Tibial nerve (tissue), 4 donors: ENCODE data around the gene ARMC9. TPM values are rescaled to one million over a fixed set of nuclear protein-coding genes. Genes with fewer than 3 reads are reported as not detected.

Experiments used
- DNase-seq, 2 donors: peaks; one replicate each; pipeline ENCODE4 v3.0.0-alpha.2; 2019; ENCODE audit warnings: low spot score in 2 of 2
- H3K27ac ChIP-seq, 4 donors: fragments of 200-600 bp; sonication (generic) in 3 of 4; one replicate each; pipeline ENCODE4 v1.5.1; 2017 to 2019; ENCODE audit warnings: mild to moderate bottlenecking in 1 of 4
- H3K27me3 ChIP-seq, 2 donors: fragments of 200-600 bp; sonication (generic) in 1 of 2; one replicate each; pipeline versions ENCODE4 v1.5.1 to v1.6.0; 2017 to 2019
- H3K36me3 ChIP-seq, 3 donors: fragments of 200-600 bp; sonication (generic); one replicate each; pipeline ENCODE4 v1.5.1; 2018 to 2019
- H3K4me1 ChIP-seq, 4 donors: fragments of 200-600 bp; sonication (generic) in 3 of 4; one replicate each; pipeline ENCODE4 v1.5.1; 2017 to 2019
- H3K4me3 ChIP-seq, 4 donors: fragments of 200-600 bp; sonication (generic) in 3 of 4; one replicate each; pipeline ENCODE4 v1.5.1; 2017 to 2019; ENCODE audit warnings: mild to moderate bottlenecking in 1 of 4, moderate library complexity in 1 of 4
- H3K9me3 ChIP-seq, 4 donors: fragments of 200-600 bp; sonication (generic) in 3 of 4; one replicate each; pipeline ENCODE4 v1.5.1; 2017 to 2019
- CTCF ChIP-seq, 5 experiments: fragments of 200-600 bp in 3 of 5; fragments of 450-650 bp in 2 of 5; sonication (generic) in 3 of 5; IDR thresholded peaks; one replicate each; pipeline ENCODE4 v1.5.1; 2016 to 2019; ENCODE audit warnings: antibody characterized with exemption in 5 of 5, mild to moderate bottlenecking in 3 of 5, moderate library complexity in 2 of 5
- EP300 ChIP-seq, 2 donors: sonication (generic); formaldehyde crosslinking; IDR thresholded peaks; one replicate each; pipeline ENCODE4 v1.6.1; 2017; ENCODE audit warnings: antibody characterized with exemption in 2 of 2, mild to moderate bottlenecking in 1 of 2
- POLR2A ChIP-seq, 2 donors: fragments of 450-650 bp; IDR thresholded peaks; one replicate each; pipeline ENCODE4 v1.6.1; 2017; ENCODE audit warnings: antibody characterized with exemption in 2 of 2, mild to moderate bottlenecking in 2 of 2, moderate library complexity in 2 of 2
- WGBS, 2 donors: methylation state at CpG; one replicate each; pipeline ENCODE4 v1.1.5; 2018; 5-methylcytosine and 5-hydroxymethylcytosine counted together
- total RNA-seq, 4 donors: library from RNA; depleted of rRNA; stranded (reverse); fragments of >200 nt; gene quantifications; one replicate each; pipeline ENCODE4 v1.1.0, GENCODE V29; 2016

The ARMC9 gene
- total RNA-seq, 4 donors from 2014 or later: 8.7 to 30.0 (median 18.6) TPM

- no peaks in the 10 kb centered on the region for H3K9me3 ChIP-seq
- DNase-seq: no peak
- TF ChIP-seq EP300 (IDR thresholded peaks at IDR 0.05): no peak
- no peak for TF ChIP-seq CTCF (IDR thresholded peaks at IDR 0.05)
- TF ChIP-seq POLR2A (IDR thresholded peaks at IDR 0.05): no peak
- no peaks in the 10 kb centered on the region for H3K27me3 ChIP-seq
- H3K4me1 ChIP-seq: no peaks in the 10 kb centered on the region
- 47 to 57% methylated on average over 8 of the region's 8 CpGs for WGBS, 2 donors
- H3K36me3 ChIP-seq: no peaks in the 10 kb centered on the region
- no peak overlapping the region for H3K4me3 ChIP-seq
- no peak overlapping the region for H3K27ac ChIP-seq
Observed at GRCh38 chr2:231376857-231377256, 178.4 kb downstream of the ARMC9 start.

- TF ChIP-seq CTCF (IDR thresholded peaks at IDR 0.05): no peak
- no peak for TF ChIP-seq POLR2A (IDR thresholded peaks at IDR 0.05)
- TF ChIP-seq EP300 (IDR thresholded peaks at IDR 0.05): no peak
- Histone ChIP-seq H3K27me3 (no peaks in the 10 kb centered on the region), H3K4me3 (no peak overlapping the region), H3K27ac (no peak overlapping the region), H3K36me3 (no peaks in the 10 kb centered on the region), H3K4me1 (no peaks in the 10 kb centered on the region), H3K9me3 (no peaks in the 10 kb centered on the region)
- no peak for DNase-seq
- 78 to 85% methylated on average over 13 of the region's 13 CpGs for WGBS, 2 donors
Observed at GRCh38 chr2:231378026-231378722, 179.7 kb downstream of the ARMC9 start.

- Histone ChIP-seq H3K4me3 (no peak overlapping the region), H3K27me3 (no peaks in the 10 kb centered on the region), H3K4me1 (no peaks in the 10 kb centered on the region), H3K36me3 (no peaks in the 10 kb centered on the region), H3K27ac (no peak overlapping the region), H3K9me3 (peaks cover 0 to 6% (median 0%) of the 10 kb centered on the region in 4 donors)
- no peak for DNase-seq
- 77 to 78% methylated on average over 19 to 21 of the region's 21 CpGs for WGBS, 2 donors
- TF ChIP-seq POLR2A (IDR thresholded peaks at IDR 0.05): no peak
- TF ChIP-seq EP300 (IDR thresholded peaks at IDR 0.05): no peak
- no peak for TF ChIP-seq CTCF (IDR thresholded peaks at IDR 0.05)
Observed at GRCh38 chr2:231379266-231380215, 181.1 kb downstream of the ARMC9 start.

GRCh38 chr2:231380307-231380706 is 181.9 kb downstream of the ARMC9 start:
- Histone ChIP-seq H3K27me3 (no peaks in the 10 kb centered on the region), H3K9me3 (peaks cover 0 to 12% (median 0%) of the 10 kb centered on the region in 4 donors), H3K4me3 (no peak overlapping the region), H3K27ac (no peak overlapping the region), H3K4me1 (no peaks in the 10 kb centered on the region), H3K36me3 (no peaks in the 10 kb centered on the region)
- DNase-seq: no peak
- 90 to 98% methylated on average over 10 of the region's 10 CpGs for WGBS, 2 donors
- TF ChIP-seq EP300 (IDR thresholded peaks at IDR 0.05): no peak
- TF ChIP-seq POLR2A (IDR thresholded peaks at IDR 0.05): no peak
- no peak for TF ChIP-seq CTCF (IDR thresholded peaks at IDR 0.05)
